GDM1 (cell line): Measurements from ENCODE around the gene FAM162B.
"Not testable (repeated sequence)": the region's sequence is repeated elsewhere in the genome, so short reads cannot be mapped to it uniquely, and the experiment has no call there.

Experiments
- DNase-seq: peaks from one replicate; lab custom pipeline; 2025; lab: John Stamatoyannopoulos, UW

The FAM162B gene

DNA sequence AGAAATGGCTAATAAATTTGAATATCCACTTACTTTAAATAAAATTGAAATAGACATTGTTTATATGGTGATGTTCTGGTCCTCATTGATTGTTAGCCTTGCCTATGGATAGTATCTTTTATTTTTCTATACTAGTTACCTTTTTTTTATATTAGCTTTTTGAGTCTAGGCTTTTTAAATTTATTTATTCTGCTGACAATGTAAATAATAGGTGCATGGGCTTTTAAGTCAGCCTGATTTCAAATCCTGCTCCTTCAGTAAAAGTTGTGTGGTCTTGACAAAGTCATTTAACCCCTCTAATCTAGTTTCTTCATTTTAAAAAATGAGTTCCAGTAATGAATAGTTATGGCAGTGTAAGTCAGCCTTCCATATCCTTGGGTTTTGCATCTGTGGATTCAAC is 38.6 kb downstream of the FAM162B start:
- DNase-seq = no peak

DNA sequence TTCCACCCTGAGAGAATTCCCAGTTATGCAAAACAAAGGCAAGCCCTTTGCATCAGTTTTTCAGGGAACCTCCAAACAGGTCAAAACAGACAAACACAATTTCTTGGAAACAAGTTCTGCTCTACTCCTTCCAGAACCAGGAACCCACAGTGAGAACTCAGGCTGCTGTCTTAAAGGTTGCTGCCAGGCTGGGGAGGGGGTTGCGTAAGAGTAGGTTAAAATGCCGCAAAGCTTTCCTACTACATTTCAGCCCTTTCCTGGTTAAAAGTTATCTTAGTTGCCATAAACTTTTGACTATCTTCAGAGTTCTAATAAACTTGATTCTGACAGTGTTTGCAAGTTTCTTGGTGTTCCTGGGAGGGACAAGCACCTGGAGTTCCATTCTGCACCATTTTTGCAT is 50.8 kb downstream of the FAM162B start:
- DNase-seq = no peak

DNA sequence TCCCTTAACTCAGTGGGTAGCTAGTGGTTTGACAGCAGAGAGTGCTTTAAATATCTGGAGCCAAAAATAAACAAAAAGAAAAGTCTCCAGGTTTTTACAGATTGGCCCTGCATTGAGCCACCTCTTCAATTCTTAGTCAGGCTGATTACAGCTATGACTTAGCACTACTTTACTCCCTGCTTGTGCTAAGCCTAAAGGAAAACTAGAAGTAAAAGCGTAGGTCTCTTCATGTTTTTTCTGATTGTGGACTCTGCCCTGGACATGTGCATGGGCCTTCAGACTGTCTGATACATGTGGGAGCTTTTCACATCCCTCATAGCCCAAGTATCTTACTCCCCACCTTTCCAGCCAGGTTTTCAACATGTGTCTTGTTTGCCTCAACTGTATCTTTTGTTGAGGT is 51.2 kb downstream of the FAM162B start:
- DNase-seq = no peak

DNA sequence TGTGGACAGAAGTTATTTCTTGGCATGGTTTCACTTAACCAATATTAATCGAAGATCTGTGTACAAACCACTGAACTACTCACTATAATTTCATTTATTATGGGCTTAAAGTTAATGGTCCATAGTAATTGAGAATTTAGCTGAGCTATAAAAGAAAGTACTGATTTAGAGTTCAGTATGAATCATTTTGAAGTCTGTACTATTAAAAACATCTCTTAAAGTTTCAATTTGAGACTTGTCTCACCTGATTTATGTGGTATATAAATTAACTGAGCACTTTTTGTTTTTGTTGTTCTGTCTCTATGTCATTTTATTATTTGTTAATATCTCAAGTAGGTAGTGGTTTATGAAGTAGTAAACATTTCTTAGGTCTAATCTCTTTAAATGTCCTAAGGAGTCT is 59.6 kb downstream of the FAM162B start:
- no peak for DNase-seq

DNA sequence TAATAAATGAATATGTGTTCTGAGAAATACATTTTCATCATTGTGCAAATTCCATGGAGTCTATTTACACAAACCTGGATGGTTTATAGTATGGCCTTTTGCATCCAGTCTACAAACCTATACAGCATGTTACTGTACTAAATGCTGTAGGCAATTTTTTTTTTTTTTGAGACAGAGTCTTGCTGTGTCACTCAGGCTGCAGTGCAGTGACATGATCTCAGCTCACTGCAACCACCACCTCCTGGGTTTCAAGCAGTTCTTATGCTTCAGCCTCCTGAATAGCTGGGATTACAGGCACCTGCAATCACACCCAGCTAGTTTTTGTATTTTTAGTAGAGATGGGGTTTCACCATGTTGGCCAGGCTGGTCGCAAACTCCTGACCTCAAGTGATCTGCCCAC is 61.6 kb downstream of the FAM162B start:
- DNase-seq = not testable (repeated sequence)
